Liver (tissue), 9 donors: ENCODE results near the gene CACNA1C. TPM values are rescaled to one million over a fixed set of nuclear protein-coding genes. Genes with fewer than 3 reads are reported as not detected.

Source experiments
- DNase-seq: peaks from one replicate; pipeline ENCODE4 v3.0.0-alpha.2; 2017; ENCODE audit warnings: low spot score
- H3K27ac ChIP-seq, 2 donors: one replicate each; pipeline ENCODE4 v1.7.0; 2013; ENCODE audit warnings: inconsistent platforms in 2 of 2, low read length in 2 of 2, control low read depth in 1 of 2, low read depth in 1 of 2, mild to moderate bottlenecking in 1 of 2
- H3K27me3 ChIP-seq, 4 donors: one replicate each; pipeline versions ENCODE4 v1.6.1 to v1.7.0; 2013; ENCODE audit warnings: low read length in 3 of 4, inconsistent platforms in 1 of 4, mild to moderate bottlenecking in 1 of 4, moderate library complexity in 1 of 4; ENCODE audit not compliant: control insufficient read depth in 4 of 4, insufficient read depth in 4 of 4
- H3K36me3 ChIP-seq, 4 donors: one replicate each; pipeline versions ENCODE4 v1.6.1 to v1.7.0; 2013; ENCODE audit warnings: low read length in 3 of 4, mild to moderate bottlenecking in 3 of 4, low read depth in 1 of 4, moderate library complexity in 1 of 4; ENCODE audit not compliant: control insufficient read depth in 4 of 4, insufficient read depth in 3 of 4
- H3K4me1 ChIP-seq, 4 donors: one replicate each; pipeline versions ENCODE4 v1.6.1 to v1.7.0; 2013; ENCODE audit warnings: low read length in 3 of 4, mild to moderate bottlenecking in 3 of 4, moderate library complexity in 1 of 4; ENCODE audit not compliant: control insufficient read depth in 4 of 4, insufficient read depth in 4 of 4
- H3K4me3 ChIP-seq, 3 donors: one replicate each; pipeline versions ENCODE4 v1.6.1 to v1.7.0; 2013; ENCODE audit warnings: low read length in 3 of 3, control low read depth in 1 of 3, low read depth in 1 of 3, mild to moderate bottlenecking in 1 of 3
- H3K9ac ChIP-seq, 2 donors: one replicate each; pipeline ENCODE4 v1.7.0; 2013; ENCODE audit warnings: low read length in 2 of 2, mild to moderate bottlenecking in 2 of 2, moderate library complexity in 2 of 2, control low read depth in 1 of 2, low read depth in 1 of 2
- H3K9me3 ChIP-seq, 4 donors: one replicate each; pipeline versions ENCODE4 v1.6.1 to v1.7.0; 2013; ENCODE audit warnings: low read length in 3 of 4; ENCODE audit not compliant: control insufficient read depth in 4 of 4
- CTCF ChIP-seq: fragments of 150-350 bp; IDR thresholded peaks from 2 replicates; pipeline ENCODE4 v1.5.1; 2017; ENCODE audit warnings: improper control_type of control experiment, low read depth, low read length; ENCODE audit not compliant: missing input control
- FOXA1 ChIP-seq: IDR thresholded peaks from 2 replicates; pipeline ENCODE4 v1.6.1; 2016; ENCODE audit warnings: antibody characterized with exemption
- FOXA2 ChIP-seq: IDR thresholded peaks from 2 replicates; pipeline ENCODE4 v1.6.1; 2016; ENCODE audit warnings: antibody characterized with exemption
- GABPA ChIP-seq, 2 donors: IDR thresholded peaks in 1 of 2; conservative IDR thresholded peaks in 1 of 2; 2 replicates each; pipeline ENCODE4 v1.6.1; 2016; ENCODE audit warnings: antibody characterized with exemption in 2 of 2, mild to moderate bottlenecking in 1 of 2, moderate library complexity in 1 of 2
- HNF4A ChIP-seq, 2 donors: conservative IDR thresholded peaks; 2 replicates each; pipeline ENCODE4 v1.6.1; 2016; ENCODE audit warnings: antibody characterized with exemption in 2 of 2, mild to moderate bottlenecking in 2 of 2
- HNF4G ChIP-seq: IDR thresholded peaks from 2 replicates; pipeline ENCODE4 v1.6.1; 2016; ENCODE audit warnings: antibody characterized with exemption
- JUND ChIP-seq, 2 donors: IDR thresholded peaks; 2 replicates each; pipeline ENCODE4 v1.6.1; 2016; ENCODE audit warnings: antibody characterized with exemption in 2 of 2
- MAX ChIP-seq: IDR thresholded peaks from 2 replicates; pipeline ENCODE4 v1.6.1; 2016; ENCODE audit warnings: antibody characterized with exemption
- NR2F2 ChIP-seq: IDR thresholded peaks from 2 replicates; pipeline ENCODE4 v1.6.1; 2016; ENCODE audit warnings: antibody characterized with exemption
- RAD21 ChIP-seq, 2 donors: IDR thresholded peaks; 2 replicates each; pipeline ENCODE4 v1.6.1; 2016; ENCODE audit warnings: antibody characterized with exemption in 2 of 2, mild to moderate bottlenecking in 2 of 2
- REST ChIP-seq: IDR thresholded peaks from 2 replicates; pipeline ENCODE4 v1.6.1; 2016; ENCODE audit warnings: antibody characterized with exemption, mild to moderate bottlenecking
- RXRA ChIP-seq, 2 donors: IDR thresholded peaks; 2 replicates each; pipeline ENCODE4 v1.6.1; 2017 to 2018; ENCODE audit warnings: antibody characterized with exemption in 2 of 2, mild to moderate bottlenecking in 1 of 2
- TAF1 ChIP-seq: conservative IDR thresholded peaks from 2 replicates; pipeline ENCODE4 v1.6.1; 2016; ENCODE audit warnings: antibody characterized with exemption, mild to moderate bottlenecking
- YY1 ChIP-seq: IDR thresholded peaks from 2 replicates; pipeline ENCODE4 v1.6.1; 2016; ENCODE audit warnings: antibody characterized with exemption, mild to moderate bottlenecking
- WGBS: extraction: QIAGEN DNeasy Blood & Tissue Kit; methylation state at CpG from one replicate; pipeline ENCODE4 v1.1.7; 2013; 5-methylcytosine and 5-hydroxymethylcytosine counted together
- polyA plus RNA-seq, 2 donors: library from polyadenylated mRNA; stranded (reverse) in 1 of 2; unstranded in 1 of 2; fragments of 200-250 nt in 1 of 2; fragments of >200 nt in 1 of 2; fragmentation: Nextera tagmentation in 1 of 2; extraction: Ambion mirVana in 1 of 2; gene quantifications; one replicate each; pipeline versions ENCODE4 v1.2.1 to v1.2.3, GENCODE V29; 2013 to 2015
- total RNA-seq, 2 donors: library from RNA; depleted of rRNA; stranded (reverse); fragments of >200 nt; gene quantifications; one replicate each; pipeline ENCODE4 v1.2.3, GENCODE V29; 2014
- TF ChIP-seq, protein P1 (sequence below): IDR thresholded peaks from 2 replicates; pipeline ENCODE4 v1.6.1; 2016; ENCODE audit warnings: antibody characterized with exemption
- donor health status: healthy.
- donor health status: healthy.
- donor health status: healthy.
- donor health status: healthy.
- donor health status: healthy.

CACNA1C gene
- total and polyA plus RNA-seq, 4 donors, result 0.23 to 1.9 (median 0.41) TPM

DNA sequence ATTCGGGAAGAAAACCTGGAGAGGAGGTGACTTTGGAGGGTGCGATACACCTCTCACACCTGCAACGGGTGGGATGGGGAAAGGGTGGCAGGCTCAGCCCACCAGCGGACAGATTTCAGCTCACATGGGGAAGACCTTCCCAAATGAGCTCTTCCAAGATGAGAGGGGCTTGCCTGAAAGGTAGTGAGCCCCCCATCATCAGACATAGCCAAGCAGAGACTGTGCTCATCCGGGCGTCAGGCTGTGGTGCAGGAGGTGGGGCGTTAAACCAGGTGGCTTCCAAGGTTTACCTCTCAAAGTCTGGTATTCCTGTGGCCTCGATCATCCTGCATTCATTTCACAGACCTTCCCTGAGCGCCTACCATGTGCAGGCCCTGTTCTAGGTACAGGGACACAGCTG is 636.6 kb downstream of the CACNA1C start:
- H3K27ac ChIP-seq, result no peak overlapping the region
- H3K27me3 ChIP-seq, result peaks cover 0 to 9% (median 0%) of the 10 kb centered on the region in 4 donors
- 90% methylated on average over 9 of the region's 9 CpGs for WGBS
- no peak for DNase-seq
- no peak for TF ChIP-seq HNF4G
- no peak for TF ChIP-seq MAX
- no peak for TF ChIP-seq YY1
- TF ChIP-seq RXRA (IDR thresholded peaks at IDR 0.05), result no peak
- no peak for TF ChIP-seq REST
- no peak for TF ChIP-seq CTCF
- no peak for TF ChIP-seq JUND (IDR thresholded peaks at IDR 0.05)
- TF ChIP-seq FOXA1, result no peak
- TF ChIP-seq HNF4A (conservative IDR thresholded peaks at IDR 0.05), result no peak
- H3K4me3 ChIP-seq, result no peak overlapping the region
- H3K36me3 ChIP-seq, result no peaks in the 10 kb centered on the region
- no peaks in the 10 kb centered on the region for H3K9me3 ChIP-seq
- peaks cover 5 to 16% (median 6%) of the 10 kb centered on the region in 4 donors for H3K4me1 ChIP-seq
- no peak overlapping the region for H3K9ac ChIP-seq

DNA sequence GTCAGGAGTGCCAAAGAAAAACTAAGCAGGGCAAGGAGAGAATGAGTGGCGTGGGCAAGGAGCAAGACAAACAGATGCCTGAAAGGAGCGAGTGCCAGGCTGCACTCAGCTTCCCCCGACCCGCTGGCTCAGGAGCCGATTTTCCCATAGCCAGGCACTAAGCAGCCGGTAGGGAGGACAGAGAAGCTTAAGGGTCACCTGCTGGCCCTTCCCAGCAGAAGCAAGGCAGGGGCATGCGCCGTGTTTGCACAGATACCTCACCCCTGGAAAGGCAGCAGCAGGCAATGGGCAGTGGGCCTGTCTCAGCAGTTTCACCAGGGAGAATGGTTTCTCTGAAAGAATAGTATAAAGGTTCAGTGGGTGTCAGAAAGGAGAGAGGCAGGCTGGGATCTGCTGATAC is 637.1 kb downstream of the CACNA1C start:
- no peak for DNase-seq
- Histone ChIP-seq H3K4me3 (no peak overlapping the region), H3K9me3 (no peaks in the 10 kb centered on the region), H3K36me3 (no peaks in the 10 kb centered on the region), H3K4me1 (peaks cover 5 to 16% (median 6%) of the 10 kb centered on the region in 4 donors), H3K27ac (no peak overlapping the region), H3K9ac (no peak overlapping the region), H3K27me3 (peaks cover 0 to 9% (median 0%) of the 10 kb centered on the region in 4 donors)
- TF ChIP-seq, protein P1, sequence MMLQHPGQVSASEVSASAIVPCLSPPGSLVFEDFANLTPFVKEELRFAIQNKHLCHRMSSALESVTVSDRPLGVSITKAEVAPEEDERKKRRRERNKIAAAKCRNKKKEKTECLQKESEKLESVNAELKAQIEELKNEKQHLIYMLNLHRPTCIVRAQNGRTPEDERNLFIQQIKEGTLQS, result no peak
- no peak for TF ChIP-seq FOXA2
- no peak for TF ChIP-seq FOXA1
- no peak for TF ChIP-seq YY1
- TF ChIP-seq RAD21 (IDR thresholded peaks at IDR 0.05), result no peak
- no peak for TF ChIP-seq TAF1
- TF ChIP-seq HNF4A (conservative IDR thresholded peaks at IDR 0.05), result no peak
- TF ChIP-seq MAX, result no peak
- TF ChIP-seq JUND (IDR thresholded peaks at IDR 0.05), result no peak
- TF ChIP-seq NR2F2, result no peak
- TF ChIP-seq GABPA (IDR thresholded peaks at IDR 0.05 in 1 of 2, conservative IDR thresholded peaks at IDR 0.05 in 1 of 2), result no peak
- no peak for TF ChIP-seq HNF4G
- 71% methylated on average over 8 of the region's 8 CpGs for WGBS
